ENCODE results near the gene CNTN4.
"Not testable (repeated sequence)": the region's sequence is repeated elsewhere in the genome, so short reads cannot be mapped to it uniquely, and the experiment has no call there.

The CNTN4 gene

GRCh38 chr3:2516762-2517441 is 418.2 kb downstream of the CNTN4 start:
- no peak for DNase-seq (ENCODE audit: low read depth, low spot score)

- no peak for DNase-seq (ENCODE audit: low read depth, low spot score)
These were observed 419.0 kb downstream of the CNTN4 start for GRCh38 chr3:2517500-2518172.

- no peak for DNase-seq (ENCODE audit: low read depth, low spot score)
These were observed 424.7 kb downstream of the CNTN4 start for GRCh38 chr3:2523281-2523836.

GRCh38 chr3:2525968-2526367 is 427.3 kb downstream of the CNTN4 start:
- DNase-seq (ENCODE audit: low read depth, low spot score) = no peak

GRCh38 chr3:2526926-2527325 is 428.3 kb downstream of the CNTN4 start:
- DNase-seq (ENCODE audit: low read depth, low spot score) = no peak

- not testable (repeated sequence) for DNase-seq (ENCODE audit: low read depth, low spot score)
These were observed 428.7 kb downstream of the CNTN4 start for GRCh38 chr3:2527328-2527727.

GRCh38 chr3:2534767-2535166 is 436.1 kb downstream of the CNTN4 start:
- DNase-seq (ENCODE audit: low read depth, low spot score) = not testable (repeated sequence)

GRCh38 chr3:2535206-2535605 is 436.5 kb downstream of the CNTN4 start:
- no peak for DNase-seq (ENCODE audit: low read depth, low spot score)

GRCh38 chr3:2536575-2536974 is 437.9 kb downstream of the CNTN4 start:
- DNase-seq (ENCODE audit: low read depth, low spot score) = no peak

GRCh38 chr3:2540115-2540514 is 441.4 kb downstream of the CNTN4 start:
- DNase-seq (ENCODE audit: low read depth, low spot score) = no peak

GRCh38 chr3:2543247-2543646 is 444.6 kb downstream of the CNTN4 start:
- DNase-seq (ENCODE audit: low read depth, low spot score) = no peak

GRCh38 chr3:2544212-2544611 is 445.5 kb downstream of the CNTN4 start:
- no peak for DNase-seq (ENCODE audit: low read depth, low spot score)

GRCh38 chr3:2544718-2545117 is 446.1 kb downstream of the CNTN4 start:
- DNase-seq (ENCODE audit: low read depth, low spot score) = no peak

GRCh38 chr3:2547049-2547448 is 448.4 kb downstream of the CNTN4 start:
- no peak for DNase-seq (ENCODE audit: low read depth, low spot score)

- DNase-seq (ENCODE audit: low read depth, low spot score) = no peak
These were observed 456.0 kb downstream of the CNTN4 start for GRCh38 chr3:2554656-2555055.

- DNase-seq (ENCODE audit: low read depth, low spot score) = no peak
These were observed 460.1 kb downstream of the CNTN4 start for GRCh38 chr3:2558796-2559195.

GRCh38 chr3:2567451-2567850 is 468.8 kb downstream of the CNTN4 start:
- DNase-seq (ENCODE audit: low read depth, low spot score) = no peak

GRCh38 chr3:2568156-2568555 is 469.5 kb downstream of the CNTN4 start:
- no peak for DNase-seq (ENCODE audit: low read depth, low spot score)

GRCh38 chr3:2568929-2569328 is 470.3 kb downstream of the CNTN4 start:
- no peak for DNase-seq (ENCODE audit: low read depth, low spot score)

- no peak for DNase-seq (ENCODE audit: low read depth, low spot score)
These were observed 478.9 kb downstream of the CNTN4 start for GRCh38 chr3:2577571-2577970.

- no peak for DNase-seq (ENCODE audit: low read depth, low spot score)
These were observed 479.9 kb downstream of the CNTN4 start for GRCh38 chr3:2578560-2578959.

GRCh38 chr3:2579206-2579605 is 480.5 kb downstream of the CNTN4 start:
- DNase-seq (ENCODE audit: low read depth, low spot score) = no peak

- no peak for DNase-seq (ENCODE audit: low read depth, low spot score)
These were observed 484.4 kb downstream of the CNTN4 start for GRCh38 chr3:2583046-2583445.
